Sigmoid colon (tissue), 4 donors: ENCODE measurements around the gene CPVL.

ENCODE experiments used
- CTCF ChIP-seq, 4 experiments: fragments of 450-650 bp in 3 of 4; fragments of 200-600 bp in 1 of 4; IDR thresholded peaks; one replicate each; pipeline ENCODE4 v1.5.1; 2016 to 2019; ENCODE audit warnings: antibody characterized with exemption in 4 of 4, mild to moderate bottlenecking in 3 of 4, moderate library complexity in 2 of 4
- POLR2AphosphoS5 ChIP-seq, 4 donors: sonication (generic); formaldehyde crosslinking; IDR thresholded peaks; one replicate each; pipeline ENCODE4 v1.6.1; 2017; ENCODE audit warnings: antibody characterized with exemption in 4 of 4

- no peak for TF ChIP-seq CTCF (IDR thresholded peaks at IDR 0.05)
- TF ChIP-seq POLR2AphosphoS5 (IDR thresholded peaks at IDR 0.05) = no peak
Measured at GRCh38 chr7:28954946-28955345, 191.4 kb downstream of the CPVL start.
